H1 (cell line): ENCODE data around the gene CACNA2D3. TPM values are rescaled to one million over a fixed set of nuclear protein-coding genes. Genes with fewer than 3 reads are reported as not detected.

Experiments used
- CTCF ChIA-PET: fragments of 300-600 bp; sonication (Branson Sonifier 250); formaldehyde crosslinking; loops from one replicate; lab custom pipeline; 2021; ENCODE audit not compliant: partially characterized antibody; lab: Charles Lee
- POLR2A ChIA-PET: fragments of 300-600 bp; sonication (Branson Sonifier 250); formaldehyde crosslinking; loops from one replicate; lab custom pipeline; 2021; ENCODE audit warnings: inconsistent platforms; ENCODE audit not compliant: partially characterized antibody; lab: Charles Lee
- DNase-seq, 2 experiments: peaks; one replicate each; pipeline versions ENCODE4 v3.0.0 to v3.0.0-alpha.2; 2010 to 2022; ENCODE audit warnings: low spot score in 2 of 2, low read depth in 1 of 2, mixed read lengths in 1 of 2
- FAIRE-seq: peaks from 2 replicates; lab custom pipeline; 2011; peaks lifted over from hg19 to GRCh38; lab: Jason Lieb, UNC
- H2AFZ ChIP-seq: 2 replicates; pipeline ENCODE4 v1.8.1; 2012; ENCODE audit warnings: low read length, inconsistent platforms
- H2AK5ac ChIP-seq: 2 replicates; pipeline ENCODE4 v1.6.1; 2013; ENCODE audit warnings: low read depth, low read length
- H2BK120ac ChIP-seq: replicated peaks from 2 replicates; pipeline ENCODE3; 2013; ENCODE audit warnings: low read depth, low read length, inconsistent platforms
- H2BK12ac ChIP-seq: 2 replicates; pipeline ENCODE4 v1.6.1; 2013; ENCODE audit warnings: low read depth, low read length
- H2BK15ac ChIP-seq: 2 replicates; pipeline ENCODE4 v1.6.1; 2013; ENCODE audit warnings: low read length
- H2BK20ac ChIP-seq: 2 replicates; pipeline ENCODE4 v1.6.1; 2013; ENCODE audit warnings: low read length
- H2BK5ac ChIP-seq: 2 replicates; pipeline ENCODE4 v1.6.1; 2013; ENCODE audit warnings: low read depth, low read length
- H3K14ac ChIP-seq: 2 replicates; pipeline ENCODE4 v1.6.1; 2013; ENCODE audit warnings: inconsistent platforms; ENCODE audit not compliant: insufficient read length
- H3K18ac ChIP-seq: 2 replicates; pipeline ENCODE4 v1.6.1; 2013; ENCODE audit warnings: low read length; ENCODE audit errors: extremely low read depth
- H3K23ac ChIP-seq: 2 replicates; pipeline ENCODE4 v1.6.1; 2013; ENCODE audit warnings: inconsistent platforms; ENCODE audit not compliant: insufficient read length
- H3K23me2 ChIP-seq: 2 replicates; pipeline ENCODE4 v1.6.1; 2013; ENCODE audit warnings: low read depth, low read length
- H3K27ac ChIP-seq: 2 replicates; pipeline ENCODE4 v1.6.1; 2011; ENCODE audit warnings: low read depth, low read length, inconsistent platforms
- H3K27me3 ChIP-seq, 4 experiments: replicated peaks in 1 of 4; 1 replicate in 1 of 4; 2 replicates in 3 of 4; pipeline versions ENCODE4 v1.6.1 to v1.8.1; 2011 to 2013; ENCODE audit warnings: low read length in 3 of 4, mild to moderate bottlenecking in 3 of 4, inconsistent platforms in 2 of 4, mixed read lengths in 2 of 4, moderate library complexity in 1 of 4; ENCODE audit not compliant: control insufficient read depth in 3 of 4, insufficient read depth in 3 of 4; ENCODE audit errors: extremely low read depth in 1 of 4
- H3K36me3 ChIP-seq, 4 experiments: 2 replicates each; pipeline versions ENCODE4 v1.6.1 to v1.8.1; 2011 to 2013; ENCODE audit warnings: mild to moderate bottlenecking in 4 of 4, low read length in 3 of 4, moderate library complexity in 2 of 4, control low read depth in 1 of 4, inconsistent platforms in 1 of 4; ENCODE audit not compliant: insufficient read depth in 4 of 4, control insufficient read depth in 2 of 4
- H3K4ac ChIP-seq: replicated peaks from 2 replicates; pipeline ENCODE3; 2013; ENCODE audit warnings: low read length, low read depth, mixed read lengths, inconsistent platforms; ENCODE audit not compliant: insufficient read length
- H3K4me1 ChIP-seq, 4 experiments: replicated peaks in 1 of 4; 1 replicate in 1 of 4; 2 replicates in 3 of 4; pipeline versions ENCODE4 v1.6.1 to v1.8.1; 2011 to 2013; ENCODE audit warnings: low read length in 3 of 4, inconsistent platforms in 2 of 4, mixed read lengths in 1 of 4; ENCODE audit not compliant: insufficient read depth in 4 of 4, control insufficient read depth in 3 of 4
- H3K4me2 ChIP-seq, 2 experiments: 2 replicates each; pipeline versions ENCODE4 v1.6.1 to v1.8.1; 2011 to 2013; ENCODE audit warnings: low read depth in 2 of 2, low read length in 2 of 2, control low read depth in 1 of 2, inconsistent platforms in 1 of 2, mild to moderate bottlenecking in 1 of 2; ENCODE audit not compliant: insufficient read depth in 1 of 2
- H3K4me3 ChIP-seq, 4 experiments: fragments of 200-600, 300-600 bp in 1 of 4; sonication (generic), shearing (Covaris generic), sonication (Bioruptor Twin) in 1 of 4; 2 replicates each; pipeline versions ENCODE4 v1.5.1 to v1.8.1; 2011 to 2016; ENCODE audit warnings: low read length in 4 of 4, low read depth in 3 of 4, control low read depth in 2 of 4, inconsistent platforms in 2 of 4, mild to moderate bottlenecking in 2 of 4, mixed read lengths in 1 of 4, moderate library complexity in 1 of 4; ENCODE audit not compliant: insufficient read depth in 2 of 4; ENCODE audit errors: extremely low read depth in 1 of 4
- H3K56ac ChIP-seq: replicated peaks from 2 replicates; pipeline ENCODE3; 2013; ENCODE audit warnings: low read depth, mild to moderate bottlenecking, mixed read lengths, low read length, inconsistent platforms; ENCODE audit not compliant: insufficient read length
- H3K79me1 ChIP-seq: 2 replicates; pipeline ENCODE4 v1.6.1; 2013; ENCODE audit warnings: low read depth, low read length, control low read depth
- H3K79me2 ChIP-seq, 2 experiments: 2 replicates each; pipeline versions ENCODE4 v1.6.1 to v1.8.1; 2012 to 2013; ENCODE audit warnings: low read length in 2 of 2, mild to moderate bottlenecking in 2 of 2, inconsistent platforms in 1 of 2; ENCODE audit not compliant: insufficient read depth in 2 of 2, control insufficient read depth in 1 of 2
- H3K9ac ChIP-seq, 4 experiments: replicated peaks in 1 of 4; 1 replicate in 1 of 4; 2 replicates in 3 of 4; pipeline versions ENCODE4 v1.6.1 to v1.8.1; 2011 to 2013; ENCODE audit warnings: low read depth in 3 of 4, low read length in 3 of 4, control low read depth in 2 of 4, mild to moderate bottlenecking in 2 of 4, moderate library complexity in 2 of 4, inconsistent platforms in 1 of 4; ENCODE audit errors: extremely low read depth in 1 of 4
- H3K9me3 ChIP-seq, 2 experiments: 2 replicates each; pipeline versions ENCODE4 v1.6.1 to v1.8.1; 2012 to 2013; ENCODE audit warnings: mild to moderate bottlenecking in 2 of 2, moderate library complexity in 2 of 2, control low read depth in 1 of 2, inconsistent platforms in 1 of 2, low read depth in 1 of 2, low read length in 1 of 2, mixed read lengths in 1 of 2; ENCODE audit not compliant: insufficient read depth in 2 of 2
- H4K20me1 ChIP-seq, 2 experiments: replicated peaks in 1 of 2; 2 replicates each; pipeline versions ENCODE3 to v1.8.1; 2011 to 2013; ENCODE audit warnings: inconsistent platforms in 2 of 2, low read length in 2 of 2, mild to moderate bottlenecking in 1 of 2; ENCODE audit not compliant: insufficient read depth in 2 of 2, control insufficient read depth in 1 of 2
- H4K5ac ChIP-seq: 2 replicates; pipeline ENCODE4 v1.6.1; 2013; ENCODE audit warnings: low read length, low read depth, mixed read lengths, inconsistent platforms; ENCODE audit not compliant: insufficient read length
- H4K8ac ChIP-seq: 2 replicates; pipeline ENCODE4 v1.8.0; 2013; ENCODE audit warnings: mild to moderate bottlenecking, moderate library complexity, low read length, inconsistent platforms; ENCODE audit not compliant: insufficient read depth; ENCODE audit errors: extremely low read depth
- H4K91ac ChIP-seq: replicated peaks from 2 replicates; pipeline ENCODE3; 2013; ENCODE audit warnings: low read length, mixed read lengths, inconsistent platforms; ENCODE audit not compliant: insufficient read length
- SRF ChIP-seq: IDR thresholded peaks from 2 replicates; pipeline ENCODE4 v1.6.1; 2011; ENCODE audit warnings: mild to moderate bottlenecking, low read depth, low read length, moderate library complexity
- WGBS, 2 experiments: shearing (Covaris generic) in 1 of 2; methylation state at CpG; one replicate each; pipeline versions ENCODE4 v1.1.6 to v1.1.7; 2013 to 2015; ENCODE audit warnings: low lambda C conversion rate in 2 of 2, mixed read lengths in 2 of 2, inconsistent platforms in 1 of 2, low coverage in 1 of 2, missing lambda C conversion rate in 1 of 2; ENCODE audit not compliant: insufficient replicate concordance in 2 of 2, insufficient coverage in 1 of 2, insufficient read length in 1 of 2; ENCODE audit errors: extremely low coverage in 1 of 2, missing lambda C conversion rate in 1 of 2; 5-methylcytosine and 5-hydroxymethylcytosine counted together
- polyA plus RNA-seq, 7 experiments: library from polyadenylated mRNA; depleted of rRNA in 3 of 7; stranded (reverse) in 5 of 7; unstranded in 2 of 7; fragments of >200 nt in 5 of 7; fragments of 200-250 nt in 2 of 7; gene quantifications; 1 replicate in 5 of 7; 2 replicates in 1 of 7; 4 replicates in 1 of 7; pipeline versions ENCODE4 v1.2.1 to v1.2.3, GENCODE V29; 2011 to 2013; ENCODE audit warnings: missing spikeins in 2 of 7, mixed read lengths in 2 of 7
- total RNA-seq: library from RNA; stranded (reverse); fragmentation: NEBNext Ultra II Directional; extraction: Animal tissue kit (Norgen Biotek cat#: 25700); gene quantifications from 2 replicates; pipeline ENCODE4 v1.2.1, GENCODE V29; 2021

CACNA2D3 gene
- total and polyA plus RNA-seq, 2 of the 8 experiments (the other 6 are each of a cell fraction or from before 2014, with no cell fraction given) = 1.5 to 1.8 TPM

- no peak overlapping the region for H2BK5ac ChIP-seq
- H3K23ac ChIP-seq = no peak overlapping the region
- peaks cover 0 to 3% (median 2%) of the 10 kb centered on the region in 4 experiments; a peak in 1 of 7 replicates for H3K4me1 ChIP-seq
- no peak overlapping the region for H3K56ac ChIP-seq
- TF ChIP-seq SRF = no peak
- no peak overlapping the region for H2BK120ac ChIP-seq
- H4K5ac ChIP-seq = no peak overlapping the region
- POLR2A ChIA-PET = no interaction called here
- H2AK5ac ChIP-seq = no peak overlapping the region
- H3K4ac ChIP-seq = no peak overlapping the region
- no peaks in the 10 kb centered on the region; a peak in 1 of 7 replicates for H3K27me3 ChIP-seq
- no peak overlapping the region for H2BK15ac ChIP-seq
- no peak overlapping the region for H2BK20ac ChIP-seq
- H3K79me2 ChIP-seq = no peaks in the 10 kb centered on the region
- H3K79me1 ChIP-seq = no peaks in the 10 kb centered on the region
- 82% methylated on average over 5 of the region's 5 CpGs; no CpG with 5 or more reads in 1 of the 2 experiments for WGBS, 2 experiments
- FAIRE-seq (no peak), DNase-seq (no peak)
- no peak overlapping the region for H3K9ac ChIP-seq
- no peaks in the 10 kb centered on the region for H4K20me1 ChIP-seq
- H4K8ac ChIP-seq = no peak overlapping the region
- H4K91ac ChIP-seq = no peak overlapping the region
- no peak overlapping the region for H3K14ac ChIP-seq
- no peak overlapping the region for H3K4me3 ChIP-seq
- H2BK12ac ChIP-seq = no peak overlapping the region
- H3K4me2 ChIP-seq = no peak overlapping the region
- H3K36me3 ChIP-seq = no peaks in the 10 kb centered on the region
- no peak overlapping the region for H2AFZ ChIP-seq
- H3K9me3 ChIP-seq = no peaks in the 10 kb centered on the region
- H3K18ac ChIP-seq = no peak overlapping the region
- H3K27ac ChIP-seq = no peak overlapping the region
- no peaks in the 10 kb centered on the region for H3K23me2 ChIP-seq
- CTCF ChIA-PET = interaction anchor here (1.1 kb wide), 1 partner anchor 263 kb away, joined by 3 read pairs; no protein-coding TSS in a partner anchor
These were observed 80.4 kb downstream of the CACNA2D3 start for GRCh38 chr3:54202651-54203248.
